KOPT-K1 (cell line): ENCODE measurements around the gene SERPINA12.
"Not testable (repeated sequence)": the region's sequence is repeated elsewhere in the genome, so short reads cannot be mapped to it uniquely, and the experiment has no call there.

ENCODE experiments used
- H3K27ac ChIP-seq: fragments of 200-600 bp; sonication (generic); 2 replicates; pipeline ENCODE4 v1.5.1; 2016; ENCODE audit warnings: antibody characterized with exemption, mild to moderate bottlenecking, low read depth, low read length; ENCODE audit not compliant: poor library complexity, severe bottlenecking
- H3K36me3 ChIP-seq: fragments of 200-600 bp; sonication (generic); 2 replicates; pipeline ENCODE4 v1.5.1; 2017; ENCODE audit warnings: antibody characterized with exemption, mild to moderate bottlenecking, low read length, moderate library complexity; ENCODE audit not compliant: insufficient read depth
- H3K9me3 ChIP-seq: fragments of 200-600 bp; sonication (generic); 2 replicates; pipeline ENCODE4 v1.5.1; 2017; ENCODE audit warnings: antibody characterized with exemption, low read length, mild to moderate bottlenecking; ENCODE audit not compliant: insufficient read depth, poor library complexity, severe bottlenecking

Gene SERPINA12

GRCh38 chr14:94485944-94486841 is 23.1 kb downstream of the SERPINA12 start:
- Histone ChIP-seq H3K9me3 (no peaks in the 10 kb centered on the region), H3K27ac (no peak overlapping the region), H3K36me3 (no peaks in the 10 kb centered on the region)

GRCh38 chr14:94484481-94484880 is 24.8 kb downstream of the SERPINA12 start:
- Histone ChIP-seq H3K27ac (no peak overlapping the region), H3K9me3 (no peaks in the 10 kb centered on the region), H3K36me3 (no peaks in the 10 kb centered on the region)

GRCh38 chr14:94483729-94484275 is 25.5 kb downstream of the SERPINA12 start:
- Histone ChIP-seq H3K27ac (no peak overlapping the region), H3K36me3 (no peaks in the 10 kb centered on the region), H3K9me3 (peaks cover 1% of the 10 kb centered on the region)

GRCh38 chr14:94483071-94483451 is 26.2 kb downstream of the SERPINA12 start:
- Histone ChIP-seq H3K27ac (no peak overlapping the region), H3K36me3 (no peaks in the 10 kb centered on the region), H3K9me3 (peaks cover 8% of the 10 kb centered on the region)

- H3K27ac ChIP-seq, H3K36me3 ChIP-seq: not testable (repeated sequence)
- H3K9me3 ChIP-seq: peaks cover 13% of the 10 kb centered on the region
Observed at GRCh38 chr14:94482132-94483070, 26.9 kb downstream of the SERPINA12 start.

GRCh38 chr14:94481468-94482131 is 27.7 kb downstream of the SERPINA12 start:
- Histone ChIP-seq H3K36me3 (no peaks in the 10 kb centered on the region), H3K27ac (no peak overlapping the region), H3K9me3 (peaks cover 13% of the 10 kb centered on the region)

- Histone ChIP-seq H3K27ac (no peak overlapping the region), H3K9me3 (peaks cover 13% of the 10 kb centered on the region), H3K36me3 (no peaks in the 10 kb centered on the region)
Observed at GRCh38 chr14:94480809-94481208, 28.5 kb downstream of the SERPINA12 start.

GRCh38 chr14:94478420-94478819 is 30.8 kb downstream of the SERPINA12 start:
- no peaks in the 10 kb centered on the region for H3K36me3 ChIP-seq
- H3K27ac ChIP-seq: no peak overlapping the region
- H3K9me3 ChIP-seq: peaks cover 13% of the 10 kb centered on the region

GRCh38 chr14:94476023-94476422 is 33.2 kb downstream of the SERPINA12 start, which contains the start of gene SERPINA9:
Gene SERPINA9 (minus strand): TSS chr14:94476197. CDS start chr14:94469840, 6,357 bp downstream.
- Histone ChIP-seq H3K27ac (no peak within 1 kb of the TSS), H3K36me3 (no peaks in the 10 kb centered on the region), H3K9me3 (peaks cover 13% of the 10 kb centered on the region)

GRCh38 chr14:94474581-94475031 is 34.7 kb downstream of the SERPINA12 start:
- H3K27ac ChIP-seq: no peak overlapping the region
- peaks cover 13% of the 10 kb centered on the region for H3K9me3 ChIP-seq
- H3K36me3 ChIP-seq: no peaks in the 10 kb centered on the region

GRCh38 chr14:94473666-94474410 is 35.4 kb downstream of the SERPINA12 start:
- Histone ChIP-seq H3K27ac (no peak overlapping the region), H3K9me3 (peaks cover 12% of the 10 kb centered on the region), H3K36me3 (no peaks in the 10 kb centered on the region)

GRCh38 chr14:94472842-94473241 is 36.4 kb downstream of the SERPINA12 start:
- no peaks in the 10 kb centered on the region for H3K36me3 ChIP-seq
- peaks cover 2% of the 10 kb centered on the region for H3K9me3 ChIP-seq
- no peak overlapping the region for H3K27ac ChIP-seq

- H3K36me3 ChIP-seq: no peaks in the 10 kb centered on the region
- H3K27ac ChIP-seq: no peak overlapping the region
- no peaks in the 10 kb centered on the region for H3K9me3 ChIP-seq
Observed at GRCh38 chr14:94471045-94471444, 38.2 kb downstream of the SERPINA12 start.

GRCh38 chr14:94470311-94470710 is 39.0 kb downstream of the SERPINA12 start:
- H3K9me3 ChIP-seq: no peaks in the 10 kb centered on the region
- H3K27ac ChIP-seq: no peak overlapping the region
- H3K36me3 ChIP-seq: no peaks in the 10 kb centered on the region
